Mesendoderm (in vitro differentiated cells): ENCODE measurements around the gene EPG5. TPM values are rescaled to one million over a fixed set of nuclear protein-coding genes. Genes with fewer than 3 reads are reported as not detected.

Experiments
- DNase-seq: peaks from one replicate; pipeline ENCODE4 v3.0.0; 2013
- H2AK5ac ChIP-seq: 2 replicates; pipeline ENCODE4 v1.6.1; 2013; ENCODE audit warnings: low read length, inconsistent platforms
- H2BK120ac ChIP-seq: 2 replicates; pipeline ENCODE4 v1.6.1; 2013; ENCODE audit warnings: low read depth, mild to moderate bottlenecking, low read length, moderate library complexity, mixed read lengths
- H2BK15ac ChIP-seq: replicated peaks from 2 replicates; pipeline ENCODE4 v1.6.1; 2013; ENCODE audit warnings: low read depth, mild to moderate bottlenecking, moderate library complexity
- H2BK5ac ChIP-seq: 2 replicates; pipeline ENCODE4 v1.6.1; 2013; ENCODE audit warnings: low read length, inconsistent platforms
- H3K18ac ChIP-seq: 2 replicates; pipeline ENCODE4 v1.6.1; 2013; ENCODE audit warnings: mild to moderate bottlenecking, low read length, mixed read lengths
- H3K23ac ChIP-seq: one replicate; pipeline ENCODE4 v1.6.1; 2013; ENCODE audit warnings: low read length
- H3K27ac ChIP-seq: 2 replicates; pipeline ENCODE4 v1.5.1; 2013; ENCODE audit warnings: low read depth, mild to moderate bottlenecking, inconsistent platforms, low read length, moderate library complexity
- H3K27me3 ChIP-seq: 2 replicates; pipeline ENCODE4 v1.6.1; 2013; ENCODE audit warnings: low read length, control low read depth, mild to moderate bottlenecking, inconsistent platforms; ENCODE audit not compliant: insufficient read depth, poor library complexity
- H3K36me3 ChIP-seq: 2 replicates; pipeline ENCODE4 v1.6.1; 2013; ENCODE audit warnings: low read length, inconsistent platforms; ENCODE audit not compliant: control insufficient read depth, insufficient read depth
- H3K4ac ChIP-seq: one replicate; pipeline ENCODE4 v1.6.1; 2013; ENCODE audit warnings: low read depth, mild to moderate bottlenecking, low read length, moderate library complexity
- H3K4me1 ChIP-seq: 2 replicates; pipeline ENCODE4 v1.6.1; 2013; ENCODE audit warnings: low read depth, low read length, inconsistent platforms; ENCODE audit not compliant: control insufficient read depth
- H3K4me2 ChIP-seq: 2 replicates; pipeline ENCODE4 v1.6.1; 2013; ENCODE audit warnings: low read length
- H3K4me3 ChIP-seq: 2 replicates; pipeline ENCODE4 v1.5.1; 2013; ENCODE audit warnings: mild to moderate bottlenecking, low read length
- H3K56ac ChIP-seq: one replicate; pipeline ENCODE4 v1.6.1; 2013; ENCODE audit warnings: low read length
- H3K79me1 ChIP-seq: 2 replicates; pipeline ENCODE4 v1.6.1; 2013; ENCODE audit warnings: low read length, inconsistent platforms
- H3K79me2 ChIP-seq: 2 replicates; pipeline ENCODE4 v1.6.1; 2013; ENCODE audit warnings: mild to moderate bottlenecking, low read length; ENCODE audit not compliant: control insufficient read depth, insufficient read depth
- H3K9ac ChIP-seq: 2 replicates; pipeline ENCODE4 v1.6.1; 2013; ENCODE audit warnings: low read length, inconsistent platforms
- H4K5ac ChIP-seq: one replicate; pipeline ENCODE4 v1.6.1; 2013; ENCODE audit warnings: low read length
- H4K8ac ChIP-seq: one replicate; pipeline ENCODE4 v1.6.1; 2013; ENCODE audit warnings: low read depth, mild to moderate bottlenecking, control low read depth, low read length, moderate library complexity
- WGBS: extraction: QIAGEN DNeasy Blood & Tissue Kit; methylation state at CpG from one replicate; pipeline ENCODE4 v1.1.7; 2013; ENCODE audit warnings: low lambda C conversion rate, missing lambda C conversion rate; ENCODE audit not compliant: insufficient coverage; ENCODE audit errors: extremely low coverage; 5-methylcytosine and 5-hydroxymethylcytosine counted together
- small RNA-seq: library from polyadenylated mRNA; stranded (forward); fragments of <200 nt; extraction: miRNeasy Mini kit (QIAGEN cat#:217004); gene quantifications from one replicate; pipeline ENCODE3, GENCODE V24; 2013; ENCODE audit not compliant: insufficient read depth

The EPG5 gene

DNA sequence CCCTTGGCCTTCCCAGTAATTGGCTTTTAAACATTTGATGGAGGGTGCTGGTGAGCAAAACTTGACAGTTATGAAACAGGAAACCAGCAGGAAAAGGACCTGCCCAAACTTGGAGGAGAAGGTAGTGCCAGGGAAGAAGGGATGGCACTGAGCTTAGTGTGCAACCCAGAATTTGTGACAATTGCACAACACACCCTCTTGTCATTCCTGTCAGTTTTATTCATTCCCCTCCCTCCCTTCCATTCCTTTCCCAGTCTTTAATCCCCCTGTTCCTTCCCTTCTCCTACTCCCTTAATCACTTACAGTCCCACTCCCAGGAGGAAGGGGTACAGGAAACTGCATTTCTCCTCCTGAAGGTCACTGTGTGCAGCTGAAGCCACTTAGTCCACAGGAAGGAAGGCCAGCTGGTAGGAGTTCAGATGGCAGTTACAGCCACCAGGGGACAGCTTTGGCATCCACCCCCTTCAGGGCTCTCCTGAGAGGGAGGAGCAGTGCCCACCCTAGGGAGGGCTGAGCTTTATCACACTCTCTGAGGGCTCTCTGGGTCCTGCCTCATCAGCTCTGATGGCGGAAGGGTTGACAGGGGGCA lies 165.6 kb downstream of the EPG5 start:
- no peak overlapping the region for H3K23ac ChIP-seq
- H3K79me2 ChIP-seq, result no peaks in the 10 kb centered on the region
- no peak overlapping the region for H4K5ac ChIP-seq
- no peak overlapping the region for H2BK5ac ChIP-seq
- H3K56ac ChIP-seq, result no peak overlapping the region
- no CpG with 5 or more reads among the region's 1 CpG for WGBS
- no peaks in the 10 kb centered on the region for H3K79me1 ChIP-seq
- H2AK5ac ChIP-seq, result no peak overlapping the region
- no peak for DNase-seq
- no peak overlapping the region for H2BK120ac ChIP-seq
- H3K18ac ChIP-seq, result no peak overlapping the region
- H3K9ac ChIP-seq, result no peak overlapping the region
- H3K4me1 ChIP-seq, result no peaks in the 10 kb centered on the region
- no peak overlapping the region for H3K4me2 ChIP-seq
- no peak overlapping the region for H4K8ac ChIP-seq
- H3K4me3 ChIP-seq, result no peak overlapping the region
- no peaks in the 10 kb centered on the region for H3K27me3 ChIP-seq
- H3K36me3 ChIP-seq, result no peaks in the 10 kb centered on the region
- no peak overlapping the region for H2BK15ac ChIP-seq
- H3K27ac ChIP-seq, result no peak overlapping the region
- H3K4ac ChIP-seq, result no peak overlapping the region

Small RNA genes lying within 50 kb of the gene (small RNA-seq; reads per million reads assigned to genes)
- gene RN7SKP26, result not detected
